Left lobe of liver (tissue), 2 donors: ENCODE data around the gene ADRA2C. TPM values are rescaled to one million over a fixed set of nuclear protein-coding genes. Genes with fewer than 3 reads are reported as not detected.

ENCODE experiments used
- ATAC-seq: fragments of 200-7000 bp; cut with Tn5 transposase; one replicate; pipeline ENCODE4 v1.9.1; 2020; ENCODE audit warnings: mild to moderate bottlenecking, moderate library complexity
- DNase-seq: peaks from one replicate; pipeline ENCODE4 v3.0.0-alpha.2; 2020; ENCODE audit warnings: low spot score
- total RNA-seq: library from RNA; stranded (reverse); gene quantifications from one replicate; pipeline ENCODE4 v1.2.1, GENCODE V29; 2021
- donor health status: DM: no; HTN: no; CAD: no; lungs with moderate emphysema.
- donor health status: DM: no; HTN: yes; CAD: no.

ADRA2C gene
- total RNA-seq, 1 donor from 2014 or later, result 0.28 TPM

- ATAC-seq, result peak; percentile 93
Measured at GRCh38 chr4:3791910-3792542, 25.8 kb downstream of the ADRA2C start.

GRCh38 chr4:3792813-3793212 lies 26.6 kb downstream of the ADRA2C start:
- no peak for DNase-seq

More at GRCh38 chr4:3791910-3792542, 25.8 kb downstream of the ADRA2C start:
- DNase-seq, result peak; percentile 55

GRCh38 chr4:3793545-3793944 lies 27.4 kb downstream of the ADRA2C start:
- ATAC-seq (no peak), DNase-seq (no peak)

More at GRCh38 chr4:3792813-3793212, 26.6 kb downstream of the ADRA2C start:
- no peak for ATAC-seq

GRCh38 chr4:3796960-3797359 lies 30.8 kb downstream of the ADRA2C start:
- DNase-seq (no peak), ATAC-seq (no peak)

GRCh38 chr4:3797831-3798790 lies 31.9 kb downstream of the ADRA2C start:
- ATAC-seq (no peak), DNase-seq (no peak)

DNA sequence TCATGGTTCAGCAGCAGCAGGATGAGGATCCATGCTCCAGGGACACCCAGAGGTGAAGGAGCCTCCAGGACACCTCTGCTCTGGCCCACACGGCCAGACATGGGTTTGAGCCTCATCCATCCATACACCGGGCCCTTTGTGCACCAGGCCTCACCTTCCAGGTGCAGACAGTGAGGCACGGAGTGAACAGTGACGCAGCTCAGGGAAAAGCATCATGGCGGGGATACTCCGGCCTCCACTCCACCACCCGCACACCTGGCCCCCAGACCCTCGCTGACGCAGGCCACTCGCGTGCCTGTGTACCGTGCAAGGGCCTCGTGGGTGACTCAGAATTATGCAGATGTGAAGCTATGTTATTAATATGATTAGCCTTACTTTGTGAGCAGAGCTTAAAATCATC lies 33.3 kb downstream of the ADRA2C start:
- DNase-seq (no peak), ATAC-seq (no peak)

GRCh38 chr4:3800351-3800750 lies 34.2 kb downstream of the ADRA2C start:
- DNase-seq, result no peak
- ATAC-seq, result no peak

GRCh38 chr4:3801521-3801920 lies 35.3 kb downstream of the ADRA2C start:
- no peak for ATAC-seq
- DNase-seq, result no peak

- ATAC-seq, result no peak
Measured at GRCh38 chr4:3801931-3802550, 35.9 kb downstream of the ADRA2C start.

DNA sequence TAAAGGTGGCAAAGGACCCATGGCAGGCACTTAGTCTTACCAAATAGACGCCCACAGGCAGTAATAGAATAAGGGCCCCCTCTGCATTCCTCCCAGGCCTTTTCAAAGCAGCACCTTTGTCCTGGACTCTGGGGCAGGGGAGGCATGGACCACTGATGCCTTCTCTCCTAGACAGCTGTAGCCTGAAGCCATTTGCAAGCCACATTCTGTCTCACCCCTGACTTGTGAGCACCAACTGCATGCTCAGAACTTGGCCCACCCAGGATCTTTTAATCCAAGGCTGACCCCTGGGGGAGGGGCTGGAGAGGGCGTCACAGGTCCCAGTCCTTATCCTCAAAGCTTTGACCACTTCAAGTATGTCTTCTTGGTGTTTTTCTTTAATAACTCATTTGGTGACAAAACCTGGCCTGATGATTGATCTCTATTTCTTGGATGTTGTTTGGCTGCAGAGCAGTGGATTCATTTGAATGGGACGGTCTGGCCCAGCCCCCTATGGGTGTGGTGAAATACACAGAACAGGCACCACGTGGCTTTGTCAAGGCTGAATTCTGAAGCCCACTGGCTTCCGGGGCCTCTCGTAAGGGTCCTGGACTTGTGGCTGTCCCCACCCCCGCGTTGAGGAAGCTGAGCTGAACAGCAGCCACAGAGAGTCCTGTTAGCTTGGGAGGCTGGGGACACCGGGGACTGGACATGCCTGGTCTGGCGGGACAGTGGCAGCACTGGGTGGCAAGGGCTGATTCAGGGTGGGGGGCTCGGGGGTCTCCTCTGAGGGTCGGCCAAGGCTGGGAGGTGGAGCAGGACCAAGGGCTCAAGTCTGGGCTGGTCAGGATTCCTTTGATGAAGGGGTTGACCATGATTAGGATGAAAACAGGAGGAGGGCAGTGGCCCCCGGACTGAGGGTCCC lies 36.6 kb downstream of the ADRA2C start:
- no peak for ATAC-seq
- DNase-seq, result no peak

More at GRCh38 chr4:3801931-3802550, 35.9 kb downstream of the ADRA2C start:
- DNase-seq, result no peak

- no peak for DNase-seq
- no peak for ATAC-seq
Measured at GRCh38 chr4:3803475-3803847, 37.3 kb downstream of the ADRA2C start.

- no peak for ATAC-seq
Measured at GRCh38 chr4:3803946-3804345, 37.8 kb downstream of the ADRA2C start.

GRCh38 chr4:3805026-3805425 lies 38.8 kb downstream of the ADRA2C start:
- ATAC-seq (no peak), DNase-seq (no peak)

More at GRCh38 chr4:3803946-3804345, 37.8 kb downstream of the ADRA2C start:
- no peak for DNase-seq

GRCh38 chr4:3805731-3806130 lies 39.5 kb downstream of the ADRA2C start:
- no peak for ATAC-seq
- DNase-seq, result no peak

DNA sequence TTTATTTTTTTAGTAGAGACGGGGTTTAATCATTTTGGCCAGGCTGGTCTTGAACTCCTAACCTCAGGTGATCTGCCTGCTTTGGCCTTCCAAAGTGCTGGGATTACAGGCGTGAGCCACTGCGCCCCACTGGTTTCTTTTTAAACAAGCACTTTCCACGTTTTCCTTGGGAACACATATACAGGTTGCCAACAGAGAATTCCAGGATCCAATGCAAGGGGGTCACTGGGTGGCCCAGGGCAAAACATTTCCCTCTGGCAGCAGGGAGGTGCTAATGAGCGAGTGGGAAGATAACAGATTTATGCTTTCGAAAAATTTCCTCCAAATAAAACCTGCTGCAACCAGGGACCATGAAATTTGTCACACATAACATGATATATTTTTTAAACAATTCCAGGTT lies 41.1 kb downstream of the ADRA2C start:
- ATAC-seq (no peak), DNase-seq (no peak)

DNA sequence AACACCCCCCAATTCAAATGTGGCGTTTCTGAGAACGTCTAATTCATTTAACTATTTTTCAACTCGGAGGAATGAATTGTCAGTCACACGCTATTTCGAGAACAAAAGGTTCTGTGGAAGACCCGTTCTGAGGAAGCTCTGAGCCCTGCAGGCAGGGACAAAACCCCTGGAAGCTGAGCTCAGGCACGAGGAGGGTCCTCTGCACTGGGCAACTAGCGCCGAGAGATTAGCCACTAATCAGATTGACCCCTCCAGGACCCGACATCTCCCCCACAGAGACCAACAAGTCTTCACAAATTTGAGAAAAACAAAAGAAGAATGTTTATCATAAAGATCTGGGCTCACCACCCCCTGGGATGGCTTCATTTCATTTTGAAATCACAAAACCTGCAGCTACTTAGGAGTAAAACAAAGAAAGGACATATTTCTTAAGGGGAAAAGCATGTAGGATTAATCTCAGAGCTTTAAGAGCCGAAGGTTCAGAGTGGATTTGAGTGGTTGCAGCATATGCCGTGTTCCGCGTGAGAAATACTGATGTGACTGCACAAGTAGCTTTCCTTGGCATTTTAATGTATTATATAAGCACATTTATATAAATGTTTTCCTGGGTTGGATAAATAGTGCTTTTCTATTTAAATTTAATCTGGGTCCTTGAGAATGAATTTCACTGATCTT lies 41.8 kb downstream of the ADRA2C start:
- DNase-seq (no peak), ATAC-seq (no peak)

- ATAC-seq (no peak), DNase-seq (no peak)
Measured at GRCh38 chr4:3808597-3808996, 42.4 kb downstream of the ADRA2C start.

DNA sequence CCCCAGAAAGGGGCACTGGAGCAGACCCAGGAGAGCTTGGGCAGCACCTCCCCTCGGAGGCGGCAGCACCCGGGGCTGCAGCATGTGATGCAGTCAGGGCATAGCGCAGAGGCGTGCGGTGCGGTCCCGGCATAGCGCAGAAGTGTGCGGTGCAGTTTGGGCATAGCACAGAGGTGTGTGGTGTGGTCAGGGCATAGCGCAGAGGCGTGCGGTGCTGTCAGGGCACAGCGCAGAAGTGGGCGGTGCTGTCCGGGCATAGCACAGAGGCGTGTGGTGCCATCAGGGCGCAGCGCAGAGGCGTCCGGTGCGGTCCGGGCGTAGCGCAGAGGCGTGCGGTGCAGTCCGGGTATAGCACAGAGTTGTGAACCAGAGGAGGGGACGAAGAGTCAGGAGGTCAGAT lies 42.8 kb downstream of the ADRA2C start:
- ATAC-seq (no peak), DNase-seq (no peak)

GRCh38 chr4:3809451-3810110 lies 43.4 kb downstream of the ADRA2C start:
- ATAC-seq, result no peak
- no peak for DNase-seq
